NCI-H146 treated with DMSO at 0.1 percent for 48 hours (cell line): Measurements from ENCODE around the gene CCDC90B.

Experiments
- DNase-seq: peaks from one replicate; lab custom pipeline; 2025; ENCODE audit not compliant: unreplicated experiment; lab: John Stamatoyannopoulos, UW

Gene CCDC90B

DNA sequence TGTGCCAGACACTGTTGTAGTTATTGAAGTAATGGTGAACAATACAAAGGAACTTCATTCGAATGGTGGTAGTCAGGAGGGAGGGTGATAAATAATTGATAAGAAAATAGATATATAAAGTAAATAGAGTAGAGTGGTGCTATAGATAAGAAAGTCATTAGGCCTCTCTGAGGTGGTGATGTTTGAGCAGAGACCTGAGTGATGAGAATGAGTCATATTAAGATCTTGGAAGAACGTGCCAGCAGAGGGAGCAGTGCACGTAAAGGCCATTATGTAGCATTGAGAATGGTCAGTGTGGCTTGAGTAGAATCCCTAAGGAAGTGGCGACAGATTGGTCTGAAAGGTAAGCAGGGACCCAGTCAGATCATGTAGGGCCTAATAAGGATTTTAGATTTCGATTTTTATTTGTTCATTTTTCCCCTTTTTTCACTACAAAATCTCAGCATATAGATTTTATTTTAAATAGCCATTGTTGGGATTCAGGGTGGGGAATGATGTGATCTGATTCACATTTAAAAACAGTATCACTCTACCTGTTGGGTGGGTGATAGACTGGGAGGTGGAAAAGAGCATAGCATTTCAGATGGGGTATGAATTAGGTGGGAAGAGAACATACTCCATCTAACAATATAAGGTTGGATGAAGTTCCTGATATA lies 44.7 kb downstream of the CCDC90B start:
- DNase-seq = peak; percentile 46

GRCh38 chr11:83238111-83238510 lies 48.1 kb downstream of the CCDC90B start:
- no peak for DNase-seq

DNA sequence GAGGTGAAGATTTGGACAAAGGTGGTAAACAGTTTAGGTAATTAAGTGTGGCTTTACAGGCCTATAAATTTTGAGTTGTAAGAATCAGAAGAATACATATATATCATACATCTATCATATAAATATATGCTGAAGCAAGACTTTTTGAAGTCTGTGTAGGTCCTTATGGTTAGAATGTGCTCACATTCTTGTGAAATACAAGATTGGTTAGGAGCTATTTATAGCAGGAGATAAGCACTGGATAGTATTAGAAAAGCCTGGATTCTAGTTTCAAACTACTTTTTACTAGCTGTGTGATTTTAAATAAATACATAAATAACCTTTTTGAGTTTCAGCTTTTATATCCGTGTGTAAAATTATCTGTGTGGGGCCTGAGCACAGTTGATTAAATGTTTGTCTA lies 50.3 kb downstream of the CCDC90B start:
- DNase-seq = no peak

DNA sequence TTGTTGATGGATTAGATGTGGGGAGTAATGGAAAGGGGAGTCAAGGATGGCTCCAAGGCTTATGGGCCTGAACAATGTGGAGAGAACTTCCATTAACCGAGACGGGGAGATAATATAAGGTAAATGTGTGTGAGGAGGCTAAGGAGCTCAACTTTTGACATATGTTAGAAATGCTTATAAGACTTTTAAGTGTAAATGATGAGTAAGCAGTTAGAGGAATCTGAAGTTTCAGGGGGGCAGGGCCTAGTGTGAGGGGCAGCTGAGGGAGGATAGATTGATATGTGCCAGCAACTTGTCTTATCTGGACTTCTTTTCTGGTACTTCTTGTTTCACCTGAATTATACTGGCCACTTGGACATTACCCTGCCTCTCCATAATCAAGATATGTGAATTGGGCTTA lies 62.7 kb downstream of the CCDC90B start:
- DNase-seq = no peak

GRCh38 chr11:83222499-83222898 lies 63.7 kb downstream of the CCDC90B start:
- DNase-seq = no peak

GRCh38 chr11:83221694-83222093 lies 64.5 kb downstream of the CCDC90B start:
- no peak for DNase-seq

DNA sequence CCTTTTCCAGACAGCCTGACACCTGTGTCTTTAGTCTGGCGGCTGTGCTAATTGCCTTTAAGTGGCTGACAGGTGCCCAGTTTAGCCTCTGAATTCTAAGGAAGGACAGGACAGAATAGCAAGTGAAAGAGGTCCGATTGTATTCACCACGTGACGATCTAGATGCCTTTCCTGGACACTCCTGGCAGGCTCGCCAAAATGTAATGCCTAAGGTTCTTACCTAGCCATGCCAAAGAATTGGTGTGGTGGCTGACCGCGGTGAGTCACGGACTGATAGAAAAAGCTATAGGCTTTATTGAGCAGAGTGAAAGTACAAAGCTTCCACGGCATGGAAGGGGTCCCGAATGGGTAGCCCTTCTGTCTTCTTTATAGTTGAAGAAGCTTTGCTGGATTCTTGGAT lies 65.9 kb downstream of the CCDC90B start:
- peak; percentile 40 for DNase-seq

DNA sequence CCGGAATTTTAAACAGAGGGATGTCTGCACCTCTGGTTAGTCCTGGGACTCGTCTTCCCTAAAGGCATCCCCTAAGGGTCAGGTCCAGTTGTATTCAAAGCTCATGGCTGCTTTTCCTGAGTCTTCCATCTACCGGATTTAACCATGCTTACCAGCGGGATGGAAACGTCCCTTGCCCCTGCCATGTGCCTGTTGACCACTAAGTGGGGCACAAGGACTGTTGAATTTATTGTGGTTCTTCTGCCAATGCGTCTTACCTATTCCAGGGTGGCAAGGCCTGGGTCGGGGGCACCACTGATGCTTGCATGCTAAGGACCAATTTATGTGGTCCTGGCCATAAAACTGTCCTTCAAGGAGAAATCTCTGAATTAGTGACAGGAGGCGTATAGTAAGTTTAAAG lies 67.1 kb downstream of the CCDC90B start:
- DNase-seq = peak; percentile 16
